Mesenchymal stem cell (in vitro differentiated cells and primary cell): ENCODE results near the gene UFC1.

Source experiments
- DNase-seq: peaks from one replicate; pipeline ENCODE4 v3.0.0-alpha.2; 2013
- H2AFZ ChIP-seq: one replicate; pipeline ENCODE4 v1.6.1; 2013; ENCODE audit warnings: low read depth, mild to moderate bottlenecking, control low read depth, inconsistent platforms, low read length, moderate library complexity
- H2AK5ac ChIP-seq: 2 replicates; pipeline ENCODE4 v1.6.1; 2013; ENCODE audit warnings: low read length, moderate library complexity, mild to moderate bottlenecking, inconsistent platforms; ENCODE audit not compliant: severe bottlenecking
- H2BK120ac ChIP-seq: one replicate; pipeline ENCODE4 v1.6.1; 2013; ENCODE audit warnings: low read depth, mild to moderate bottlenecking, inconsistent platforms, low read length, moderate library complexity
- H2BK12ac ChIP-seq, 2 experiments: one replicate each; pipeline ENCODE4 v1.6.1; 2013; ENCODE audit warnings: inconsistent platforms in 2 of 2, low read length in 2 of 2, mild to moderate bottlenecking in 2 of 2, moderate library complexity in 2 of 2, control low read depth in 1 of 2
- H2BK15ac ChIP-seq: one replicate; pipeline ENCODE4 v1.6.1; 2013; ENCODE audit warnings: mild to moderate bottlenecking, low read depth, inconsistent platforms; ENCODE audit not compliant: poor library complexity, severe bottlenecking
- H2BK5ac ChIP-seq: 2 replicates; pipeline ENCODE4 v1.6.1; 2013; ENCODE audit warnings: low read depth, mild to moderate bottlenecking, low read length, control low read depth, inconsistent platforms; ENCODE audit not compliant: poor library complexity, severe bottlenecking
- H3K14ac ChIP-seq, 2 experiments: one replicate each; pipeline ENCODE4 v1.6.1; 2013; ENCODE audit warnings: inconsistent platforms in 2 of 2, low read length in 2 of 2, control low read depth in 1 of 2, mild to moderate bottlenecking in 1 of 2, moderate library complexity in 1 of 2
- H3K18ac ChIP-seq, 2 experiments: one replicate each; pipeline ENCODE4 v1.6.1; 2013; ENCODE audit warnings: inconsistent platforms in 2 of 2, low read length in 2 of 2, control low read depth in 1 of 2, low read depth in 1 of 2, mild to moderate bottlenecking in 1 of 2
- H3K23ac ChIP-seq, 2 experiments: one replicate each; pipeline ENCODE4 v1.6.1; 2013; ENCODE audit warnings: inconsistent platforms in 2 of 2, low read length in 2 of 2, mild to moderate bottlenecking in 2 of 2, moderate library complexity in 2 of 2, control low read depth in 1 of 2
- H3K27ac ChIP-seq: 2 replicates; pipeline ENCODE4 v1.5.1; 2013; ENCODE audit warnings: mild to moderate bottlenecking, moderate library complexity, low read length, control low read depth, inconsistent platforms; ENCODE audit not compliant: poor library complexity, severe bottlenecking
- H3K27me3 ChIP-seq, 2 experiments: 2 replicates each; pipeline versions ENCODE4 v1.6.1 to v1.7.0; 2013; ENCODE audit warnings: low read length in 2 of 2, mild to moderate bottlenecking in 2 of 2, moderate library complexity in 2 of 2, control low read depth in 1 of 2, inconsistent platforms in 1 of 2; ENCODE audit not compliant: control insufficient read depth in 1 of 2, insufficient read depth in 1 of 2
- H3K36me3 ChIP-seq, 2 experiments: 2 replicates each; pipeline versions ENCODE4 v1.6.1 to v1.7.0; 2013; ENCODE audit warnings: low read length in 2 of 2, control low read depth in 1 of 2, inconsistent platforms in 1 of 2, low read depth in 1 of 2, mild to moderate bottlenecking in 1 of 2; ENCODE audit not compliant: insufficient read depth in 2 of 2, control insufficient read depth in 1 of 2
- H3K4ac ChIP-seq, 2 experiments: one replicate each; pipeline ENCODE4 v1.6.1; 2013; ENCODE audit warnings: inconsistent platforms in 2 of 2, low read length in 2 of 2, mild to moderate bottlenecking in 2 of 2, moderate library complexity in 2 of 2, control low read depth in 1 of 2, low read depth in 1 of 2
- H3K4me1 ChIP-seq: 2 replicates; pipeline ENCODE4 v1.6.1; 2013; ENCODE audit warnings: low read depth, low read length, control low read depth; ENCODE audit not compliant: control insufficient read depth, insufficient read depth
- H3K4me2 ChIP-seq: 2 replicates; pipeline ENCODE4 v1.6.1; 2013; ENCODE audit warnings: low read length, mild to moderate bottlenecking, inconsistent platforms; ENCODE audit not compliant: poor library complexity, severe bottlenecking
- H3K4me3 ChIP-seq, 2 experiments: 2 replicates each; pipeline versions ENCODE4 v1.5.1 to v1.7.0; 2013; ENCODE audit warnings: low read length in 2 of 2, mild to moderate bottlenecking in 2 of 2, control low read depth in 1 of 2, low read depth in 1 of 2; ENCODE audit not compliant: insufficient read depth in 1 of 2
- H3K79me1 ChIP-seq: replicated peaks from 2 replicates; pipeline ENCODE4 v1.6.1; 2013; ENCODE audit warnings: mild to moderate bottlenecking, control low read depth, low read length, inconsistent platforms; ENCODE audit not compliant: poor library complexity, severe bottlenecking
- H3K9ac ChIP-seq: 2 replicates; pipeline ENCODE4 v1.7.0; 2013; ENCODE audit warnings: mild to moderate bottlenecking, low read length, moderate library complexity
- H3K9me3 ChIP-seq: 2 replicates; pipeline ENCODE4 v1.7.0; 2013; ENCODE audit warnings: mild to moderate bottlenecking, low read length; ENCODE audit not compliant: control insufficient read depth
- H4K8ac ChIP-seq: one replicate; pipeline ENCODE4 v1.6.1; 2013; ENCODE audit warnings: inconsistent platforms, mild to moderate bottlenecking, low read length, moderate library complexity
- H4K91ac ChIP-seq: one replicate; pipeline ENCODE4 v1.6.1; 2013; ENCODE audit warnings: mild to moderate bottlenecking, low read length, inconsistent platforms
- whole genome bisulfite sequencing: methylation state at CpG from one replicate; pipeline ENCODE4 v1.1.7; 2013; ENCODE audit warnings: mixed read lengths; 5-methylcytosine and 5-hydroxymethylcytosine counted together

Gene UFC1

GRCh38 chr1:161117759-161118581, 35.8 kb upstream of the UFC1 start, which contains the start of the genes NIT1 and PFDN2:
NIT1 (plus strand) TSS chr1:161118105; CDS start chr1:161118177, 72 bp downstream.
PFDN2 (minus strand) TSS chr1:161118037; CDS start chr1:161118026, 11 bp downstream.
- Histone ChIP-seq H4K91ac (peak within 1 kb of the TSS; percentile 90), H3K9ac (peak within 1 kb of the TSS; percentile 100), H2AFZ (peak within 1 kb of the TSS; percentile 85), H3K23ac (peak within 1 kb of the TSS in 1 of 2 experiments; percentile 92), H3K14ac (peak within 1 kb of the TSS in 1 of 2 experiments; percentile 78), H3K27me3 (no peaks in the 10 kb centered on the region), H2BK15ac (peak within 1 kb of the TSS; percentile 78), H3K79me1 (peaks cover 18% of the 10 kb centered on the region), H3K4ac (peak within 1 kb of the TSS; percentile 86 to 97), H2BK12ac (peak within 1 kb of the TSS; percentile 31 to 85), H2BK5ac (peak within 1 kb of the TSS; percentile 77), H3K4me1 (peaks cover 25% of the 10 kb centered on the region), H3K36me3 (peaks cover 32 to 59% of the 10 kb centered on the region in 2 experiments), H2AK5ac (peak within 1 kb of the TSS; percentile 94), H3K18ac (peak within 1 kb of the TSS; percentile 86 to 96), H3K27ac (peak within 1 kb of the TSS; percentile 95), H4K8ac (peak within 1 kb of the TSS; percentile 90), H3K4me3 (peak within 1 kb of the TSS; percentile 97 to 100), H2BK120ac (peak within 1 kb of the TSS; percentile 66), H3K4me2 (peak within 1 kb of the TSS; percentile 76), H3K9me3 (no peaks in the 10 kb centered on the region)
- peak; percentile 88 for DNase-seq
- under 1% methylated on average over 57 of the region's 58 CpGs for WGBS

GRCh38 chr1:161119092-161119903, 34.5 kb upstream of the UFC1 start:
- peak overlapping the region; percentile 14 to 46 for H3K18ac ChIP-seq
- H3K9me3 ChIP-seq = no peaks in the 10 kb centered on the region
- no peaks in the 10 kb centered on the region for H3K27me3 ChIP-seq
- no peak overlapping the region for H3K23ac ChIP-seq
- no peak overlapping the region for H4K91ac ChIP-seq
- H4K8ac ChIP-seq = peak overlapping the region; percentile 22
- peak overlapping the region; percentile 95 for H3K27ac ChIP-seq
- peaks cover 42 to 60% of the 10 kb centered on the region in 2 experiments for H3K36me3 ChIP-seq
- no peak overlapping the region for H2BK120ac ChIP-seq
- H2BK5ac ChIP-seq = no peak overlapping the region
- no peak overlapping the region for H2AFZ ChIP-seq
- H3K14ac ChIP-seq = peak overlapping the region in 1 of 2 experiments; percentile 36
- no peak overlapping the region for H2BK15ac ChIP-seq
- DNase-seq = peak; percentile 88
- WGBS = 70% methylated on average over 10 of the region's 10 CpGs
- H3K4me2 ChIP-seq = peak overlapping the region; percentile 61
- H3K4me3 ChIP-seq = peak overlapping the region in 1 of 2 experiments; percentile 100
- peaks cover 25% of the 10 kb centered on the region for H3K4me1 ChIP-seq
- H2AK5ac ChIP-seq = peak overlapping the region; percentile 41
- H3K4ac ChIP-seq = no peak overlapping the region
- peak overlapping the region in 1 of 2 experiments; percentile 31 for H2BK12ac ChIP-seq
- peak overlapping the region; percentile 100 for H3K9ac ChIP-seq
- peaks cover 25% of the 10 kb centered on the region for H3K79me1 ChIP-seq

- H4K91ac ChIP-seq = no peak overlapping the region
- 100% methylated on average over 1 of the region's 3 CpGs for WGBS
- no peaks in the 10 kb centered on the region for H3K9me3 ChIP-seq
Measured at GRCh38 chr1:161121042-161121650, 32.6 kb upstream of the UFC1 start.

More at GRCh38 chr1:161121042-161121650, 32.6 kb upstream of the UFC1 start:
- H3K79me1 ChIP-seq = peaks cover 26% of the 10 kb centered on the region
- no peak overlapping the region for H3K4me2 ChIP-seq
- no peak overlapping the region for H2BK120ac ChIP-seq
- no peak overlapping the region for H3K18ac ChIP-seq
- no peak for DNase-seq
- H2AFZ ChIP-seq = no peak overlapping the region
- no peak overlapping the region for H2BK12ac ChIP-seq
- no peak overlapping the region for H3K27ac ChIP-seq
- H2BK5ac ChIP-seq = no peak overlapping the region
- H2AK5ac ChIP-seq = no peak overlapping the region
- H3K27me3 ChIP-seq = no peaks in the 10 kb centered on the region
- no peak overlapping the region for H3K23ac ChIP-seq
- H3K9ac ChIP-seq = no peak overlapping the region
- H4K8ac ChIP-seq = no peak overlapping the region
- H3K14ac ChIP-seq = no peak overlapping the region
- H3K4me3 ChIP-seq = no peak overlapping the region
- no peak overlapping the region for H3K4ac ChIP-seq
- peaks cover 20% of the 10 kb centered on the region for H3K4me1 ChIP-seq
- H3K36me3 ChIP-seq = peaks cover 47 to 63% of the 10 kb centered on the region in 2 experiments
- no peak overlapping the region for H2BK15ac ChIP-seq
